ENCODE data around the gene ARHGAP26.
"Not testable (repeated sequence)": the region's sequence is repeated elsewhere in the genome, so short reads cannot be mapped to it uniquely, and the experiment has no call there.

ARHGAP26 gene

DNA sequence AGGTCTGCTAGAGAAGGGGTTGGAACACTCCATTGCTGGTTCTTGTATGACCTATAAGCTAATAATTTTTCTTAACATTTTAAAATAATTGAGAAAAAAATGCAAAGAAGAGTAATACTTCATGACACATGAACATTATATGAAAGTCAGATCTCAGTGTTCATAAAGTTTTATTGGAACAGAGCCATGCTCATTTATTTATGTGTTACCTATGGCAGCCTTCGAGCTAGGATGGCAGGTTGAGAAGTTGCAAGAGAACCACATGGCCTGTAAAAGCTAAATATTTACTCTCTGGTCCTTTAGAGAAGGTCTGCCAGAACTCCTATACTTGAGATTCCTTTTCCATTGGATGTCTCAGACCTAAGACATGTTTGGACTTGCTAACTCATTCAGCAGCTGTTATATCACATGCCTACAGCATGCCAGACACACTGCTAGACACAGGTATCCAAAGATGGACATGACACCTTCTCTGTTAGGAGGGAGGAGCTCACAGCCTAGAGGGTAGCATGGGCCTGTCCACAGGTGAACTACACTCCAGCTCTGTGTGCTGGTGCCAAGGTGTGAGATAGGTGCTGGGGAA lies 304.3 kb downstream of the ARHGAP26 start:
- DNase-seq, result peak; percentile 63

DNA sequence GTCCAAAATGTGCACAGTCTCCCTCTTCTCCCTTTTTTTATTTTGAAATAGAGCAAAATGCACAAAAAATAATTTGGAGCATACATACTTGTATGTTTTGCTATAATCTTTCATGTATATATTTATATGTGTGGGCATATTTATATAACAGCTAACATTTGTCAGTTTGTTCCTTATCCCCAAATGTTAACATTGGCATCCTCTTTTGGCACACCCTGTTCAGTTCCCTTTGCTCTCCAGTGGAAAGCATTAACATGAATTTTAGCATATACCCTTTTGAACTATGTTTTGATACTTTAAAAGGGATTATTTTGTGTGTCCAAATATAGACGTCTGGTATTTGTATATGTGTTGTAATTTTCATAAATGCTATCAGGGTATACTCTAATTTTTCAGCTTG lies 306.2 kb downstream of the ARHGAP26 start:
- DNase-seq, result no peak

DNA sequence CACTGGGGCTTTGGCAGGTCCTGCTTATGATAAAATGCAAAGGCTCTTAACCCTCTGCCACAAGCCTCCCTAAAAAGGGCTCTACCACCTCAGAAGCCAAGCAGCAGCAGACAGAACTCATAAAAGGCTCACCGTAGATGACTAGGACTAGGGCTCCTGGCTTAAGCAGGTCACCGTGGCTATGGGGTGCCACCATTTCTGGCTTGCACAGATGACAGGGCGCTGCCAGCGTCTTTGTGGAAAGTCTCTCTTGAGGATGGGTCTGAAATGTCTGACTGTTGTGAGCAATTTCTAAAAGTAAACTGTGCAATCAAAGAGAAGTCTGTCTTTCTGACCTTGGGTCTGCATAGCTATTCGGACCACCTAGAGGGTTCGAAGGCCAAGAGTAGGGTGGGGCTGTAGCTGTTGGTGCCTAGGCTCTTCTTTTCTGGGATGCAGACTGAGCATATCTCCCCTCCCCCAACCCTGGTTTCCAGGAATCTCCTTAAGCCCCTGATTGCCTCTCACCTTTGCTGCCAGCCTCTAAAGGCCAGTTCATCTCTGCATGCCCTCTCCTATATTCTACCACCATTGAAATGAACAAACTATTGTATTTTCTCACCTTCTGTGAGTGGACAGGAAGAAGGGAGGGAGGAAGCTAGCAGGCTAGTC lies 307.4 kb downstream of the ARHGAP26 start:
- no peak for DNase-seq

DNA sequence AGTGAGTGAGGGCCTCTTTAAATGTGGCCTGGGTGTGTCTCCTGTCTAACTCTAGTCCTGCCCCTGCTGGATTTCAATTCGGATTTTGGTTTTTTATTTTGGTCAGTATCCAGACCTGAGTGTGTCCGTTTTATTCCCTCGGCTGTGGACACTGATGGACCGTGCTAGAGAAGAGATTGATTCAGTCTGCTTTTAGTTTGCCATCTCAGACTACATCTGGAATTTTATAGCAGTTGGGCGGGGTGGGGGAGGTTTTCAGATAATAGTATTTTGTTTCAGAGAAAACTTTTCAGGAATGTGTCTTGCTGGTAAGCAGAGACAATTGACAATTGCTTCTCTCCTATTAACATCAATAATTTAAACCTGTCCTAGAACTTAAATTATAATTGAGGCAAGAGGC lies 308.1 kb downstream of the ARHGAP26 start:
- no peak for DNase-seq

DNA sequence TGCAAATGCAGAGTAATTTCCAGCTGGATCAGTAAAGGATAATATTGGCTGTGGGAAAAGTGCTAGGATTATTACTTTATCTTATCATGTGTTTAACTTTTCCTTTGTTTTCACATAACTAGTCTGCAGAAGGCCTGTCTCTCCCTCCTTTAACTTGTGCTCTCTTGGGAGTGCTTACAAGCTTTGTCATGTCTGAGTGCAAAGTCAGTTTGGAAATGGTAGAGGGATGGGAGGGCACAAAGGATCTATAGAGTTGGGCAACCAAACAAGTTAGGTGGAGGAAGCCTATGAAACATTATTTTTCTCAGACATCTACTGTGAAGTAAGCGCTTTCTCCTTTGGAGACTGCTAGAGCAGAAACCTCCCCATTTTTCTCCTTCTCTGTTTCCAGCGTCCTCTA lies 308.8 kb downstream of the ARHGAP26 start:
- DNase-seq, result no peak

DNA sequence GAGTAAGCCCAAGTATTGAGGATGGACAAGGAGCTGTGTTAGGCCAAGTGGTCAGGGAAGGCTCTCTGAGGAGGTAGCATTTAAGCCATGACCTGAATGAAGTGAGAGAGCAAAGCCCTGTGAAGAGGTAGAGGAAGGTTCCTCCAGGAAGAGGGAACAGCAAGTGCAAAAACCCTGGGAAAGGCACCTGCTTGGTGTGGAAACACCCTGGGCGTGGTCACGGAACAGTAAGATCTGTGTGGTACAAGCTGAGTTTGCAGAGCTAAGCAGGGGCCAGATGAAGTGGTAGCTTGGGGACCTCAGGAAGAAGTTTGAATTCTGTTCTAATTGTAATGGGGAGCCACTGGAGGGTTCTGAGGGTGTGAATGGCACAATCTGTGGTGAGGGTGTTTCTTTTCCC lies 310.2 kb downstream of the ARHGAP26 start:
- DNase-seq, result no peak

DNA sequence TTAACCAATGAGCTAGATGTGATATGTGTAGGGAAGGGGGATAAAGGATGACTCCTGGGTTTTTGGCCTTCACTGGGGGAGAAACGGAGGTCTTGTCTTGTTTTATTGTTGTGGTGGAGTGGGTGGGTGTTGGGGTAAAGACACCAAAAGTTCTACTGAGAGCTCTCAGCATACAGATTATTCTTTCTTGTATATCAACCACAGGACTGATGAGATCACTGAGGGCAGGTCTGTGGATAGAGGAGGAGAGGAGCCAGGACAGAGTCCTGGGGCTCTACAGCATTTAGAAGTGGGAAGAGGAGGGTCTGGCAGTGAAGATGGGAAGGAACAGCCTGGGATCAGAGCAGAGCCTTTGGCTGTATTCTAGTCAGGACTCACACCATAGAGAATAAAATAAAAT lies 310.8 kb downstream of the ARHGAP26 start:
- DNase-seq, result no peak

DNA sequence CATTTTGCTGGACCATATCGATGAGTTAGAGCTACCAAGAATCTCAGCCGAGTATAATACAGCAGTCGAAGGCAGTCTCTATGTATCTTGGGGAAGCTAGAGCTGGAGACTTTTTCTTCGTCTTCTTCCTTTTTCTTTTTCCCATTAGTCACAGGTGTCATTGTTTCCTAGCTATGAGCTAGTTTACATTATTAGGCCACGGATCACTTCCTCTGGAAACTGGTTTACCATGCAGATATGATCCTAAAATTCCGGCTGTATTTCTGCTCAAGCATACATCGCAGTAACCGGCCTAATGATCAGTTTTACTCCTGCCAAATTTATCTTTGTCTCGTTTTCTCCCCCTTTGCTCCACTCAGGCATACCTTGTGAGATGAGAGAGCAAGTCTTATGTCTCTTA lies 312.8 kb downstream of the ARHGAP26 start:
- no peak for DNase-seq

DNA sequence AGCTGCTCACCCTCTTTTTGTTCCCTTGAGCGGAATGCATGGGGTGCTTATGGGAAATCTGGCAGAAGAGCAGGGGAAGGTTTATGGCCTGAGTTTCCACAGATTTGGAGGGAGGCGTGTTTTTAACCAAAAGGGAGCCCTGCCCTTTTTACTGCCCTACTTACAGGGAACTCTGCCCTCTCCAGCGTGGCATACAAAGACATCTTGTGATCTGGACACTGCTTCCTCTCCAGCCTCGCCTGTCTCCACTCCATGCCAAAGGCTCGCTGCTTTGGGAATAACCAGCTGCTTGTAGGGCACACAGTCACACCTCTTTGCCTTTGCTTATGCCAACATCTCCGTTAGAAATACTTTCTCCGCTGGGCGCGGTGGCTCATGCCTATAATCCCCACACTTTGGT lies 314.2 kb downstream of the ARHGAP26 start:
- no peak for DNase-seq

DNA sequence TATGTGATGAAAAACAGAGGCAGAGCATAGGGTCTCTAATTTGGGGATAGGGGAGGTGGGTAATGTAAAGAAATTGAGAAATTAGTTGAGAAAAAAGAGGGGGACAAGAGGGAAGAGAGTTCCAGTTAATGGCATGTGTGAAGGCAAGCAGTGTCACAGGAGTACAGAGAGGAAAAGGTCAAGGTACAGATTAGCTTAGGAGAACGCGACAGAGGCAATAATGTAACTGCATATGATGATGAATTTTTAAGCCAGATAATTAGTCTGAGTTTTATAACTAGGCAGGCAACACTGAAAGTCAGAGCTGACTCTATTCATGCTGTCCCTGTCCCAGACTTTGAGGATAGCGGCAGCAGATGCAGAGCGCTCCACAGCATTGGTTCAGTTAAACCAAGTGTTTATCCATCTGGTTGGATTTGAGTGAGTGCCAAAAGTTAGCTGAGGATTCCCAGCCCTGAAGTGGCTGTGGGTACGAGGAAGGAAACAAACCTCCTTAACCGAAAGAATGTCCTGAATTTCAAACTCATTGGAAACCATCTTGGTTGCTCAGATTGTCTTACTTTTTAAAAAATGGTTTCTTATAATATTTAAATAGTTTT lies 315.2 kb downstream of the ARHGAP26 start:
- DNase-seq, result peak; percentile 87

DNA sequence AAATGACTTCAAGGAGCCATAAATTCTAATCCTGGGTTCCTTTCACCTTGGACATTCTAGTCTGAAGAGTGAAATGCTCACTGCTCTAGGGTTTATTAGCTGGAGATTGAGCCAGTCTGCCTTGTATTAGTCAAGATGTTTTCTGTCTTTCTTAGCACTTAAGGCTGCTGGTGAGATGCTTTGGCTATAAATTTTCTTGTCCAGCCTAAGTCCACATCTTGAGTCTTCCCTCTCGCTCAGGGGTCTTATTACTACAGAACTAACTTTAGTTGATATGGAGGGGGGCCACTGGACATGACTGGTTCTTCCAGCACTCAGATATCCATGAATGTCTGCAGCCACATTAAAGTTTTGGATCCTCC lies 316.4 kb downstream of the ARHGAP26 start:
- DNase-seq, result no peak

DNA sequence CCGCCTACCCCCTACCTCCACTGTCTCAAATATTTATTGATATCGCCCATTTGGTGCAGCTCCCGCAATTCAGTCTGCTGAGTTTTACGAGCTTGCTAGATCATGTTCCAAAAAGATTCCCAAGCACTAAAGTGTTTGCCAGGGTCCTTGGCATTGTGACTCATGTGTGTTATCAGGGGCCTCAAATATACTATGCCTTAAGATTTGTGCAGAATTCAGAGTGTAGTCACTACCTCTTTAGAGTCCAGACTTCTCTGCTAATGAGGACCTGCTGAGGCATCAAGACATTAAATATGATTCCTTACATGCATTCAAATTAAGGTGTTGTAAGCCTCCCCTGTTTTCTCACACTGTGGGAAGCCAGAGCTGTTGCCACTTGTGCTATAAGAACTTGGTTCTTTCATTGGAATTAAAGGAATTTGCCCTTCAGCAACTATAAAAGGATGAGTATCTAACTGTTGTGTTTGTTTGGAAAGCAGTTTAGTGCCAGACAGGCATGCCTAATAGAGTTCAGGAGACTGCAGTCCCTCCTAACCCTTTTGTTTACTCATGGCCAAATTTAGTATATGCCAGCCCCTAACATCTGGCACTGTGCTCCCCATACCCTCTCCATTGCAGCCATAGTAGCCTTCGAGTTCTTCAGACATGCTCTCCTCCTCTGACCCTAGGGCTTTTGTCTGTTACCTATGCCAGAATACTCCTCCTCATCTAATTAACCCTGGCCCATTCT lies 316.9 kb downstream of the ARHGAP26 start:
- peak; percentile 44 for DNase-seq

DNA sequence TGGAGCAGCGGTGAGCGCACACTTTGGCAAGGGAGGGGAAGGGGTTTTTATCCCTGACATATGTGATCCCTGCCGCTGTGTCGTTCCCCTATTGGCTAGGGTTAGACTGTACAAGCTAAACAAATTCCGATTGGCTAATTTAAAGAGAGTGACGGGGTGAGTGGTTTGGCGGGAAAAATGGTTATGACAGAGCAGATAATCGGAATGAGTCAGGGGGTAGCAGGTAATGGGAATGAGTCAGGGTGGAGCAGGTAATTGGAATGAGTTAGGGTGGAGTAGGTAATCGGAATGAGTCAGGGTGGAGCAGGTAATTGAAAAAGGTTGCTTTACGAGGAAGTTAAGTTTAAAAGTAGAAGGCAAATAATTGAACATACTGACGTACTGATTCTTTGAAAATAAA lies 318.5 kb downstream of the ARHGAP26 start:
- DNase-seq, result not testable (repeated sequence)

DNA sequence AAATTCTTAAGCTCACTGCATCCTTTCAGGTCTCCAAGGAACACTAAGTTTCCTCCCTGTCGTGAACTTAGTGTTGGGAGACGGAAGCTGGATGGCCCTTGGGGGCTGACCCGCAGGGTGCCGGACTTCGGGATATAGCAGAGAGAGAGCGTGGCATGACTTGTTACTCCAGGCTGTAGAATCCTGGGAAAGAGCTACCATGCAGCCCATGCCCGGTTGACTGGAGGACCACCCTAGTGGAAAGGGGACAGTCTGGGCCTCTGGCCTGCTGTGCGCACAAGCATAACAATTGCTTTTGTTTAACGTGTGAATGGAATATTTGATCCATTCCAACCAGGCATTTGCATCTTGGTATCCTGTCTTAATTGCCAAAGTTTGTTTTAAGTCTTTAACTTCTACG lies 319.9 kb downstream of the ARHGAP26 start:
- DNase-seq, result not testable (repeated sequence)

DNA sequence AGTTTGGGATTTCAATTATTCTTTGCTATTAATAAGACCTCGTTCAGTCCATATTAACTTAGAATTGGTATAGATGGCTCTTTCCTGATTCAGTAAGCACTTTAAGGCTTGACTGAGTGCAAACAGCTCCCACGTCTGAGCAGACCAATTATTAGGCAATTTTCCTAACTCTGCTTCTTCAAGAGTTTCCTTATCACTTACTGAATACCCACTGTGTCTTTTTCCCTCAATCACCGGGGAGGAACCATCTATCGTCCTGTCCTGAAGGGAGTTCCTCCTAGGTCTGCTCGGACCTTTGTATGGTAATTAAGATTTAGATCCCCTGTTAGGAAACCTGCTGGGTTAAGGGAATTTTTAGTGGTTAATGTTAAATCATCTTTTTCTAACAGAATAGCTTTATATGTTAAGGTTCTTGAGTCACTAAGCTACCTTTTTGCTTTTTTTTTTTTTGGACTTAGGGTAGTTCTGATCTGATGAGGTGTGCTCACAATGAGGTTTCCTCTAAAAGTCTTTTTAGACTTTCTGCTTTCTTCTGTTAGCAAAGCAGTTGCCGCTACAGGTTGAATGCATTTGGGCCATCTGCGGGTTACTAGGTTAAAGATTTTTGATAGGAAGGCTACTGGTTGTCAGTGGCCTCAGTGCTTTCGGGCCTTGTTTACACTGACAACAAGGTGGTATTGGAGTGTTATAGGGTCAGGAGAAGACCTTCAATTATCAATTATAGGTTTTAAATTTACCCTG lies 322.7 kb downstream of the ARHGAP26 start:
- not testable (repeated sequence) for DNase-seq

DNA sequence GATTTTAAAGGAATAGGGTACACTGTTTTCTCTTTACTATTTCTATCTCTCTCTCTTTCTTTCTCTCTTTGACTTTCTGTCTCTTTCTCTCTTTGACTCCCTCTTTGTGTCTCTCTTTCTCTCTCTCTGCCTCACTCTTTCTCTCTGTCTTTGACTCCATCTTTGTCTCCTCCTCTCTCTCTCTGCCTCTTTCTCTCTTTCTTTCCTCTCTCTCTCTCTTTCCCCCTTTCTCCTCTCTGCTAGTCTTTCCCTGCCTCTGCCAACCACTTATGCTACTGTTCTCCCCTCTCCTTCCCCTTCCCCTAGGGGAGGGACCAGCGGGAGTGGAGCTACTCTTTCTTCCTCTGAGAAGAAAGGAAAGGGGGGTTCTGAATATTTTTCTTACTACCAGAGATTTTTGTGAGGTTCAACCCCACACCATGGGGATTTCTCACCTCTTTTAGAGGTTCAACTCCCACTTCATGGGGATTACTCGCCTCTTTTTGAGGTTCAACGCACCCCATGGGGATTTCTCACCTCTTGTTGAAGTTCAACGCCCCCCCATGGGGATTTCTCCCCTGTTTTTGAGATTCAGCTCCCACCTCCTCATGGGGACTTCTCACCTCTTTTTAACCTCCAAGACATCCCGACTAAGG lies 323.4 kb downstream of the ARHGAP26 start:
- DNase-seq, result no peak

DNA sequence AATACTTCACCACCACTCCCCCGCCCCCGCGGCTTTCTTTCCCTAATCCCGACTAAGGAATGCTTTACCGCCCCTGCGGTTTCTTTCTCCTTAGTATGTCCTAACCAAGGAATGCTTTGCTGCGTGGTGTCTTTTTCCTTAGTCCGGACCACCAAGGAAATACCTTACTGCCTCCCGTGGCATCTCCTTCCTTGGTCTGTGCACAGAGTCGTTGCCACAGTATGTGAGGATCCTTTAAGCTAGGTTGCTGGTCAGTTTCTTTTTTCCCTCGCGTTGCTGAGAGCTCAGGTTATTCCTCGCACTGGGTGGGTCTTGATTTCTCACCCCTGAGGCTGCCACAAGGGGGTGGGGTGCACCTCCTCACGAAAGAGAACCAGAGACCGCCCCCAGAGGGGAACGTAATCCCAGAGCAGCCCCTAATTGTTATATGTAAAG lies 323.9 kb downstream of the ARHGAP26 start:
- DNase-seq, result no peak

DNA sequence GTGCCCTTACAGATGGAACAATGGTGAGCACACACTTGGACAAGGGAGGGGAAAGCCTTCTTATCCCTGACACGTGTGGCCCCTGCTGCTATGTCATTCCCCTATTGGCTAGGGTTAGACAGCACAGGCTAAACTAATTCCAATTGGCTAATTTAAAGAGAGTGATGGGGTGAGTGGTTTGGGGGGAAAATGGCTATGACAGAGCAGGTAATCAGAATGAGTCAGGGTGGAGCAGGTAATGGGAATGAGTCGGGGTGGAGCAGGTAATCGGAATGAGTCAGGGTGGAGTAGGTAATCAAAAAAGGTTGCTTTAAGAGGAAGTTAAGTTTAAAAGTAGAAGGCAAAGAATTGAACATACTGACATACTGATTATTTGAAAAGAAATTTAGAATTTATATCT lies 324.4 kb downstream of the ARHGAP26 start:
- not testable (repeated sequence) for DNase-seq

DNA sequence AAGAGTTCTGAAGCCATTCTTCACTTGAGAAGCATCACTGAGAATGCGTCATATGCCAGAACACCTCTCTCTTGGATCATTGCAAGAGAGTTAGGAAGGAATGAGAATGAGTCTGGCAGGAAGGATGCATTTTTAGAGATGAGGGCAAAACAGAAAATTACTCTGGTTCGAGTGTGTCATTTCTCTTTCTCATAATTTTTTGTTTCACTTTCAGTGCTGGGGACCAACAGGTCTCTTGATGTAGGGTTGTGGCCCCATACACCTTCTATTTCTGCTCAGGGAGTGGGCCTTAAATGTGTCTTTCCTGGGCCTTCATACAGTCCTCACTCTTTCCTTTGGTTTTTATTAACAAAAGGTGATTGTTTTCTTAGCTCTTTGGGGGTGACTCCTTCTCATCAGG lies 330.9 kb downstream of the ARHGAP26 start:
- DNase-seq, result no peak

DNA sequence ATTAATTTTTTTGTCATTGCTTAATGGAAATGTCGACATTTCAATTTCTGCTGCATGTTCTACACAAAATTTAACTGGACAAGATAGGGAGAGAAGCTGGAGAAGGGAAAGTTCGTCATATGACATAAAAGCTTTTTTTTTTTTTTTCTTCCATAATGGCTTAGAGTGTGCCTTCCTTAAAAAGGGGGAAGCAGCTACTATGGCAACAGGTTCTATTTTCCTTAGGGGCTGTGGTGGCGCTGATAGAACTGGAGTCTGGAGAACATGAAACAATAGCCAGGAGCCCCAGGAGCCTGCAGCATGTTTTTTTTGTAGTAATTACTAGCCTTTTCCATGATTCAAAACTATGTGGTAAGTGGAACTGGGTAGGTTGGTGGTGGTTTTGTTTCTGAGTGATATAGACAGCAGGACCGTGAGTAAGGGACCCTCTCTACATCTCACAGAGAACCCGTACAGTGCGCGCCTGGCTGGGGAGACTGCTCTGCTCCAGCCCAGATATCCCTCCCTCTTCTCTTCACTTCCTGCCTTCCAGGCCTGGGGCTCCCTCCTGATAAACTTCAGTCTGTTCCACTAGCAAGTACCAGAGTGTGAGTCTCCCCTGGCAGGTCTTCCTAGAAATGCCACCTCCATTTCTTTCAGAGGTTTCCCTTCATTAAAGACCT lies 331.7 kb downstream of the ARHGAP26 start:
- DNase-seq, result no peak

DNA sequence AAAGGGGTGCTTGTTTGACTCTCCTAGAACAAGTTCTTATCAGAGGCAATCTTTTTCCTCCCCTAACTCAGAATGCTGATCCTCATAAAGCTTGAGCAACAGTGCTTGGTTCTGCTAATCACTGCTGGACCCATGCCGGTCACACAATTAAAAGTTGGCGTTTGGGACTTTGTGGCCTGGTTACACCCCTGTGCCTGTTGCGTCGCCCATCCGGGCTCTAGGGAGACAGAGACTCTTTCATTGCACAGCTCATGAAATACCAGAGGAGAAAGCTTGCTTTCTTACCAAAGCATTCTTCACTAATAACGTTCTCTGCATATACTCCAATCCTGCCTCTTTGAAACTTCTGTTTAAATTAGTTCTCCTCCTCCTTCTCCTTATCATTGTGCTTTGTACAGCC lies 332.2 kb downstream of the ARHGAP26 start:
- no peak for DNase-seq

DNA sequence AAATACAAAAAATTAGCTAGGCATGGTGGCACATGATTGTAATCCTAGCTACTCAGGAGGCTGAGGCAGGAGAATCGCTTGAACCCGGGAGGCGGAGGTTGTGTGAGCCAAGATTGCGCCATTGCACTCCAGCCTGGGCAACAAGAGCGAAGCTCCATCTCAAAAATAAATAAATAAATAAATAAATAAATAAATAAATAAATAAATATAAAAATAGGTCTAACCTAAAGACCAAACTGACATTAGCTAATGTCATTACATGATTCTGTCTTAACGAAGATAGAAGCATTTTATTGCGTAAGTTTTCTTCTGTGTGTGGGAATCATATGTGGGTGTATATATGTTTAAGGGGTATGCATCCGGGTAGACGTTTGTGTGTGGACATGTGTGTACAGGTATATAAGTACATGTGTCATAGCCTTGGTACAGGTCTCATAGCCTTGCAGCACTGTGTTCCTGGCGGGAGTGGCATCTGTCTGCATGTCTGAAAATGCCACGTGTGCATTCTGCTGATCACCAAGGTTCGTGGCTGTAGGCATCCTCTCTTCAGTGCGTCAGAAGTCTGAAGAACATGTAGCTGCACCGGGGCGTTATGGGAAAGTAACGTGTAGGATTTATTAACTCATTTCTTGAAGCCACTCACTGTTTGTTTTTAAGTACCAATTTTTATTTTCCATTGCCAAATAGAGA lies 335.2 kb downstream of the ARHGAP26 start:
- peak; percentile 36 for DNase-seq

All from NCI-H2171 treated with DMSO at 0.1 percent for 48 hours (cell line).